GM12891 (cell line): ENCODE results near the gene ZNF446.

Experiments used
- POLR2A ChIP-seq: IDR thresholded peaks from 2 replicates; pipeline ENCODE4 v1.6.1; 2011; ENCODE audit warnings: low read depth, low read length, control low read depth
- POLR2AphosphoS5 ChIP-seq: IDR thresholded peaks from 2 replicates; pipeline ENCODE4 v1.6.1; 2011; ENCODE audit warnings: low read depth, low read length, control low read depth
- POU2F2 ChIP-seq: IDR thresholded peaks from 2 replicates; pipeline ENCODE4 v1.6.1; 2011; ENCODE audit warnings: low read depth, mild to moderate bottlenecking, control low read depth, low read length, moderate library complexity

DNA sequence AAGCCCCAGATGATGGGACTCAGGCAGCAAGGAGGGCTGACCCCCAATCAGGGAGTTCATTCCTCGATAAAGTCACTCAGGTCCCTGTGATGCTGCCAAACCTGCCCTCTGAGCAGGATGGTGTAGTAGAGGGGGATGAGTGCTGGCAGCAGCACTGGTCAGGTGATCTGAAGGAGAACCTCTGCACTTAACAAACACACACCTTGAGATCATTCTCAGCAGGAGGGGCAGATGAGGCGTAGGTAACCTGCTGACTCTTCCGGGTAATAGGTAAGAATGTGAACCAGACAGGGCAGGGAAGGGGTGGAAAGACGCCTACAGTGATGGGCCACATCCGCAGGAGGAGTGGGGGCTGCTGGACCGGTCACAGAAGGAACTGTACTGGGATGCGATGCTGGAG lies 3.2 kb downstream of the ZNF446 start:
- no peak for TF ChIP-seq POLR2A
- no peak for TF ChIP-seq POLR2AphosphoS5
- TF ChIP-seq POU2F2: no peak
